Ovary (tissue), 3 donors: ENCODE measurements around the gene EML6.

ENCODE experiments used
- POLR2A ChIP-seq: fragments of 450-650 bp; IDR thresholded peaks from one replicate; pipeline ENCODE4 v1.6.1; 2017; ENCODE audit warnings: antibody characterized with exemption, mild to moderate bottlenecking, moderate library complexity
- TF ChIP-seq, protein P1 (sequence below), 3 donors: fragments of 450-650 bp in 2 of 3; fragments of 200-600 bp in 1 of 3; IDR thresholded peaks; one replicate each; pipeline versions ENCODE4 v1.5.1 to v1.8.0; 2016 to 2022; ENCODE audit warnings: antibody characterized with exemption in 3 of 3, mild to moderate bottlenecking in 1 of 3
- donor health status: DM: no; HTN: no; CAD: no.

DNA sequence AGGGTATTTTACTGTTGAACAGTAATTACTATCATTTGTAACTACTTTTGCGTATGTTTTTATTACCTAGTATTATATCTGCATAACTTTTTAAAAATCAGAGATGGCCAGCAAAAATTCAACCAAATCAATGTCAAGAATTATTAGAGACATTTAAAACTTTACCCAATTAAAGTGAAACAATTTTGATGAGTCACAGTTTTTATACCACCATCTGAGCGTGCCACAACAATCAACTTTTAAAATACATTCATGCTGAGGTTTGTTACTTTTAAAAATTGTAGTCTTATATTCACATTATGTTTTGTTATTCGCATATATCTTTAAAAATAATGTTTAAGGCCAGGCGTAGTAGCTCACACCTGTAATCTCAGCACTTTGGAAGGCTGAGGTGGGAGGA lies 211.9 kb downstream of the EML6 start:
- TF ChIP-seq, protein P1, sequence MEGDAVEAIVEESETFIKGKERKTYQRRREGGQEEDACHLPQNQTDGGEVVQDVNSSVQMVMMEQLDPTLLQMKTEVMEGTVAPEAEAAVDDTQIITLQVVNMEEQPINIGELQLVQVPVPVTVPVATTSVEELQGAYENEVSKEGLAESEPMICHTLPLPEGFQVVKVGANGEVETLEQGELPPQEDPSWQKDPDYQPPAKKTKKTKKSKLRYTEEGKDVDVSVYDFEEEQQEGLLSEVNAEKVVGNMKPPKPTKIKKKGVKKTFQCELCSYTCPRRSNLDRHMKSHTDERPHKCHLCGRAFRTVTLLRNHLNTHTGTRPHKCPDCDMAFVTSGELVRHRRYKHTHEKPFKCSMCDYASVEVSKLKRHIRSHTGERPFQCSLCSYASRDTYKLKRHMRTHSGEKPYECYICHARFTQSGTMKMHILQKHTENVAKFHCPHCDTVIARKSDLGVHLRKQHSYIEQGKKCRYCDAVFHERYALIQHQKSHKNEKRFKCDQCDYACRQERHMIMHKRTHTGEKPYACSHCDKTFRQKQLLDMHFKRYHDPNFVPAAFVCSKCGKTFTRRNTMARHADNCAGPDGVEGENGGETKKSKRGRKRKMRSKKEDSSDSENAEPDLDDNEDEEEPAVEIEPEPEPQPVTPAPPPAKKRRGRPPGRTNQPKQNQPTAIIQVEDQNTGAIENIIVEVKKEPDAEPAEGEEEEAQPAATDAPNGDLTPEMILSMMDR (IDR thresholded peaks at IDR 0.05), result no peak
- no peak for TF ChIP-seq POLR2A
